ENCODE results near the gene GABRG3. TPM values are rescaled to one million over a fixed set of nuclear protein-coding genes. Genes with fewer than 3 reads are reported as not detected.

GABRG3 gene
- total and polyA plus RNA-seq, 4 experiments from 2014 or later: not detected

DNA sequence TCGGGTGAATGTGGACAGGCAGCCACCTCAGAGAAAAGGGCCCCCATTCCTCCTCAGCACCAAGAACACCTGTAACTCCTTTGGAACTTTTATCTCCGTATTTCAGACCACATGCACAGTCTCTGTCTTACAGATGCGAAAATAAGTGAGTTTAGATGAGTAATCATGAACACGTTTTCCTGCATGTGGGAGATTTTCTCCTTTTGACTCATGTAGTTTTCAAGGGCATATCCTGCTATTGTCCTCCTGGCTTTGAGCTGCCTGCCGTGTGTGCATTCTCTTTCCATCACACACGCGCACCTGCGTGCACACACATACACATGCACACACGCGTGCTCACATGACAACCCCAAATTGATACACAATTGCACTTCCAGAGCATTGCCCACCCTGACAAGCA, 239.2 kb downstream of the GABRG3 start:
- no peak overlapping the region for H3K4me3 Mint-ChIP-seq
- no peak for DNase-seq
- Histone ChIP-seq H3K27me3 (ENCODE audit: insufficient read depth, low read length) (no peaks in the 10 kb centered on the region), H3K36me3 (ENCODE audit: insufficient read depth, low read length) (no peaks in the 10 kb centered on the region), H3K27ac (ENCODE audit: low read depth, low read length) (no peak overlapping the region), H3K9me3 (ENCODE audit: control insufficient read depth in 1 of 2, low read length in 2 of 2) (no peaks in the 10 kb centered on the region), H3K4me1 (ENCODE audit: insufficient read depth, low read length) (no peaks in the 10 kb centered on the region), H3K4me3 (ENCODE audit: low read length in 2 of 2) (no peak overlapping the region)
- CTCF ChIA-PET (ENCODE audit: partially characterized antibody): no interaction called here
- no peaks in the 10 kb centered on the region for H3K4me1 Mint-ChIP-seq
- peaks cover 2 to 20% (median 11%) of the 10 kb centered on the region in 8 donors for H3K9me3 Mint-ChIP-seq
- H3K27ac Mint-ChIP-seq: no peak overlapping the region
- POLR2A ChIA-PET (ENCODE audit: partially characterized antibody): no interaction called here
- no peaks in the 10 kb centered on the region for H3K36me3 Mint-ChIP-seq
- intact Hi-C loops (cut with micrococcal nuclease): no loop called here
- H3K27me3 Mint-ChIP-seq: no peaks in the 10 kb centered on the region

DNA sequence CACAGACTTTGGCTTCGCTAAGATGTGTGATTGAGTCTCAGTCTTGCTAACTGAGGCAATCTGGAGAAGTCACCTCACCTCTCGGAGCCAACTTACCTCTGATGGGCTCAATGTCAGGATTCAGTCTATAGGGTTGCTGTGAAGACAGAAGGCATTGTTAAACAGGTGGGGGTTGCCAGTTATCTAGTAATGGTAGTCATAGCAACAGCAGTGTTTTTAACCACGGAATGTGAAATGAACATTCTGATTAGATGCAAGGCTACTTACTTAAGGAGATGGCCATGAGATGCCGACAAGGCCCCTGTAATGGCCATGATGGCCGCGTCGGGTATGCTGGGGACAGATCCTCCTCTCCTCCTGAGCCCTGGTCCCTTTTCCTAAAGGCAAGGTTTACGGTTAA, 243.1 kb downstream of the GABRG3 start:
- no peak overlapping the region for H3K4me3 Mint-ChIP-seq
- H3K9me3 Mint-ChIP-seq: peaks cover 2 to 24% (median 9%) of the 10 kb centered on the region in 8 donors
- Histone ChIP-seq H3K4me1 (ENCODE audit: insufficient read depth, low read length) (no peaks in the 10 kb centered on the region), H3K36me3 (ENCODE audit: insufficient read depth, low read length) (no peaks in the 10 kb centered on the region), H3K27me3 (ENCODE audit: insufficient read depth, low read length) (no peaks in the 10 kb centered on the region), H3K9me3 (ENCODE audit: control insufficient read depth in 1 of 2, low read length in 2 of 2) (no peaks in the 10 kb centered on the region), H3K4me3 (ENCODE audit: low read length in 2 of 2) (no peak overlapping the region), H3K27ac (ENCODE audit: low read depth, low read length) (no peak overlapping the region)
- intact Hi-C loops (cut with micrococcal nuclease): no loop called here
- CTCF ChIA-PET (ENCODE audit: partially characterized antibody): no interaction called here
- no peak overlapping the region for H3K27ac Mint-ChIP-seq
- no peaks in the 10 kb centered on the region for H3K4me1 Mint-ChIP-seq
- DNase-seq: no peak
- POLR2A ChIA-PET (ENCODE audit: partially characterized antibody): no interaction called here
- no peaks in the 10 kb centered on the region for H3K27me3 Mint-ChIP-seq
- no peaks in the 10 kb centered on the region for H3K36me3 Mint-ChIP-seq

DNA sequence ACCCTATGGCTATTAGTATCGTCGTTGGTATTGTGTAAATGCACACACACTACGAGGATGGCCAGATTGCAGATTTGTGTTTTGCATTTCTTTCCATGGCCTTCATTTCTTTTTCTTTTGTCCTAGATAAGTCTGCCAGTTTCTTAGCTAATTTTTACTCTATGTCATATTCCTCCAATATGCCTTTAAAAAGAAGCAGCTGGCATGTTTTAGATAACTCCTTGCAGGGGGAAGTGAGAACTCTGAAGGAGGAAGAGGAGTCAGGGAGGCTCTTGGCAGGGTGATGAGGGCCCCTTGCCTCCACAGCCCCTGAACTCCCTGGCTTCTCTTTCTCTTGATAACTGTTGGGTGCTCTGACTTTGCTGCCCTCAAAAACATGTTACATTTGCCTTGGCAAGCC, 244.0 kb downstream of the GABRG3 start:
- H3K4me3 ChIP-seq (ENCODE audit: low read length in 2 of 2): no peak overlapping the region
- H3K9me3 Mint-ChIP-seq: peaks cover 0 to 26% (median 10%) of the 10 kb centered on the region in 8 donors
- POLR2A ChIA-PET (ENCODE audit: partially characterized antibody): no interaction called here
- H3K27ac Mint-ChIP-seq: no peak overlapping the region
- H3K36me3 ChIP-seq (ENCODE audit: insufficient read depth, low read length): no peaks in the 10 kb centered on the region
- H3K27ac ChIP-seq (ENCODE audit: low read depth, low read length): no peak overlapping the region
- H3K27me3 ChIP-seq (ENCODE audit: insufficient read depth, low read length): no peaks in the 10 kb centered on the region
- H3K36me3 Mint-ChIP-seq: no peaks in the 10 kb centered on the region
- CTCF ChIA-PET (ENCODE audit: partially characterized antibody): interaction anchor here (0.6 kb wide), 1 partner anchor 1706 kb away, joined by 5 read pairs; no protein-coding TSS in a partner anchor
- H3K4me1 Mint-ChIP-seq: no peaks in the 10 kb centered on the region
- H3K27me3 Mint-ChIP-seq: no peaks in the 10 kb centered on the region
- no peak overlapping the region for H3K4me3 Mint-ChIP-seq
- H3K9me3 ChIP-seq (ENCODE audit: control insufficient read depth in 1 of 2, low read length in 2 of 2): no peaks in the 10 kb centered on the region
- no peaks in the 10 kb centered on the region for H3K4me1 ChIP-seq (ENCODE audit: insufficient read depth, low read length)
- no peak for DNase-seq
- intact Hi-C loops (cut with micrococcal nuclease): no loop called here

DNA sequence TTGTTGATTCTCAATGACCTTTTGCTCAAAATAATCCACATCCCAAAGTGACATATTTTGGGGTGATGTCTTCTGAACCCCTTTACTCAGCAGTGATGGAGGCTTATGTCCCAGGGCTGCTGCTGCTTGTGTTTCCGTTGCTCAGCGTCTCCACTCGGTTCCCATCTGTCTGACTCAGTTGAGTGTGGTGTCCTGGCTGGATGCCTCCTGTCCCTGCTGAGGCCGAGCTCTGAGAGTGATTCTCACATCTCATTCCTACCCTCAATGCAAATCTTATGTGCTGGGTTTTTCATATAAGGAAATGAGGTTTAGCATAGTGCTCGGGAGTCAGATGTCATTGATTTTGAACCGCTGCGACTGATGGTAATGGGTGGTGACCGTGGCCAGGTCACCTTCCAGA, 247.4 kb downstream of the GABRG3 start:
- intact Hi-C loops (cut with micrococcal nuclease): no loop called here
- no peaks in the 10 kb centered on the region for H3K27me3 Mint-ChIP-seq
- Histone ChIP-seq H3K36me3 (ENCODE audit: insufficient read depth, low read length) (no peaks in the 10 kb centered on the region), H3K27ac (ENCODE audit: low read depth, low read length) (no peak overlapping the region), H3K4me1 (ENCODE audit: insufficient read depth, low read length) (no peaks in the 10 kb centered on the region), H3K27me3 (ENCODE audit: insufficient read depth, low read length) (no peaks in the 10 kb centered on the region), H3K9me3 (ENCODE audit: control insufficient read depth in 1 of 2, low read length in 2 of 2) (no peaks in the 10 kb centered on the region), H3K4me3 (ENCODE audit: low read length in 2 of 2) (no peak overlapping the region)
- no peaks in the 10 kb centered on the region for H3K4me1 Mint-ChIP-seq
- DNase-seq: no peak
- no peak overlapping the region for H3K4me3 Mint-ChIP-seq
- peaks cover 0 to 21% (median 9%) of the 10 kb centered on the region in 8 donors for H3K9me3 Mint-ChIP-seq
- no peaks in the 10 kb centered on the region for H3K36me3 Mint-ChIP-seq
- ChIA-PET POLR2A (ENCODE audit: partially characterized antibody) (no interaction called here), CTCF (ENCODE audit: partially characterized antibody) (no interaction called here)
- H3K27ac Mint-ChIP-seq: no peak overlapping the region

DNA sequence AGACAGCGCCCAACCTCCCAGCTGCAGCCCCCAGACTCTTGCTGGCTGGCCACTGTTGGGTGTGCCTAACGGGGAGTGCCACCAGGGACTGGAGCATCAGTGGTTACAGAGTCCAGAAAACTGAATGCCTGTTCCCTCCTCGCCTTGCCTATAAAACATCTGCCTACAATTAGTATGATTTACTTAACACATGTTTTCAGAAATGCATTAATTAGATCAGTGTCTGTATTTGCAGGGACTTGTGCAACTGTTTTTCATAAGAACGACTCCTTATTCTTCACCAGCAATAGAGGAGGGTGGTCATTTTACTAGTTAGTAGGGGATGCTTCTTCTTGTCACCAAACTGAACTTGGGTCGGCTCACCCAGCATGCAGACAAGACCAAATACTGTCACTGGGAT, 248.7 kb downstream of the GABRG3 start:
- Mint-ChIP-seq H3K36me3 (no peaks in the 10 kb centered on the region), H3K27ac (no peak overlapping the region), H3K27me3 (no peaks in the 10 kb centered on the region), H3K9me3 (peaks cover 0 to 21% (median 9%) of the 10 kb centered on the region in 8 donors), H3K4me3 (no peak overlapping the region), H3K4me1 (no peaks in the 10 kb centered on the region)
- ChIA-PET CTCF (ENCODE audit: partially characterized antibody) (no interaction called here), POLR2A (ENCODE audit: partially characterized antibody) (no interaction called here)
- Histone ChIP-seq H3K9me3 (ENCODE audit: control insufficient read depth in 1 of 2, low read length in 2 of 2) (no peaks in the 10 kb centered on the region), H3K36me3 (ENCODE audit: insufficient read depth, low read length) (no peaks in the 10 kb centered on the region), H3K4me1 (ENCODE audit: insufficient read depth, low read length) (no peaks in the 10 kb centered on the region), H3K27ac (ENCODE audit: low read depth, low read length) (no peak overlapping the region), H3K4me3 (ENCODE audit: low read length in 2 of 2) (no peak overlapping the region), H3K27me3 (ENCODE audit: insufficient read depth, low read length) (no peaks in the 10 kb centered on the region)
- intact Hi-C loops (cut with micrococcal nuclease): no loop called here
- DNase-seq: no peak

DNA sequence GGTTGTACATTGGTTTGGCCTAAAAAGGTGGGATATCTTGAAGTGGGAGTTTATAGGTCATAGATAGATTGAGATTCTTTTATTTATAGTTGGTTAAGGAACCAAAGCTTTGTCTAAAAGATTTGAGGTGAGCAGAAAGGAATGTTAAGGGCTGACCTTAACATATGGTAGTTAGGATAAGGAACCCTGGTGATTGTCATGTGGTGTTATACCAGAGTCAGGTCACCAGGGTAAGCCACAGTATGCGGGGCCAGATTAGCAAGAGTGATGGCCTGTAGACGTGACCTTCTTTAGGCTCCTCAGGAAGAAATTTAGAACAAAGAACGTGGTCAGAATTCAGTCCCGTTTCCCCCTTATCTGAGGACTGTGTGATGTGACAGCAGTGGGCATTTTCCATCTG, 249.2 kb downstream of the GABRG3 start:
- intact Hi-C loops (cut with micrococcal nuclease): no loop called here
- Histone ChIP-seq H3K27me3 (ENCODE audit: insufficient read depth, low read length) (no peaks in the 10 kb centered on the region), H3K4me1 (ENCODE audit: insufficient read depth, low read length) (no peaks in the 10 kb centered on the region), H3K36me3 (ENCODE audit: insufficient read depth, low read length) (no peaks in the 10 kb centered on the region), H3K4me3 (ENCODE audit: low read length in 2 of 2) (no peak overlapping the region), H3K27ac (ENCODE audit: low read depth, low read length) (no peak overlapping the region), H3K9me3 (ENCODE audit: control insufficient read depth in 1 of 2, low read length in 2 of 2) (no peaks in the 10 kb centered on the region)
- Mint-ChIP-seq H3K4me3 (no peak overlapping the region), H3K9me3 (peaks cover 0 to 21% (median 10%) of the 10 kb centered on the region in 8 donors), H3K36me3 (no peaks in the 10 kb centered on the region), H3K27me3 (no peaks in the 10 kb centered on the region), H3K27ac (no peak overlapping the region), H3K4me1 (no peaks in the 10 kb centered on the region)
- DNase-seq: no peak
- ChIA-PET POLR2A (ENCODE audit: partially characterized antibody) (no interaction called here), CTCF (ENCODE audit: partially characterized antibody) (no interaction called here)

DNA sequence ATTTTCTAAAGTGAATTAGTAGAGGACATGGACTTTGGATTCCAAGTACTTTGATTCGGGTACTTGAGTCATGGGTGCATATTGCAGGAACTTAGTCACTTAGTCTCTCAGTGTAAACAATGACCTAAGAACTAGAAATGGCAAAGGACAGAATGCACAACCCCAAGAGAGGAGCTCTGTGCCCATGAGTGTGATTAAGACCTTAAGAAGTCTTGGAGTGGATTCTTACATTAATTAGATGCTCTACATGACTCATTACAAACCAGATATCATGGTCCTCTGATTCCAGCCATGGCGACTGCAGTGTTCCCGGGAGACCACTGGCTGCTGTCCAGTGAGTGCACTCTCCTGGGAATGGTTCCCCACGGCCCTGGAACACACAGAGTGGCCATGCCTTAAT, 251.5 kb downstream of the GABRG3 start:
- no peak overlapping the region for H3K4me3 ChIP-seq (ENCODE audit: low read length in 2 of 2)
- no peaks in the 10 kb centered on the region for H3K36me3 Mint-ChIP-seq
- H3K4me1 ChIP-seq (ENCODE audit: insufficient read depth, low read length): no peaks in the 10 kb centered on the region
- H3K4me3 Mint-ChIP-seq: no peak overlapping the region
- H3K27ac Mint-ChIP-seq: no peak overlapping the region
- H3K4me1 Mint-ChIP-seq: no peaks in the 10 kb centered on the region
- no peaks in the 10 kb centered on the region for H3K9me3 ChIP-seq (ENCODE audit: control insufficient read depth in 1 of 2, low read length in 2 of 2)
- H3K27me3 Mint-ChIP-seq: no peaks in the 10 kb centered on the region
- intact Hi-C loops (cut with micrococcal nuclease): no loop called here
- CTCF ChIA-PET (ENCODE audit: partially characterized antibody): no interaction called here
- POLR2A ChIA-PET (ENCODE audit: partially characterized antibody): no interaction called here
- peaks cover 0 to 23% (median 11%) of the 10 kb centered on the region in 8 donors for H3K9me3 Mint-ChIP-seq
- no peak overlapping the region for H3K27ac ChIP-seq (ENCODE audit: low read depth, low read length)
- H3K36me3 ChIP-seq (ENCODE audit: insufficient read depth, low read length): no peaks in the 10 kb centered on the region
- no peaks in the 10 kb centered on the region for H3K27me3 ChIP-seq (ENCODE audit: insufficient read depth, low read length)
- DNase-seq: no peak

DNA sequence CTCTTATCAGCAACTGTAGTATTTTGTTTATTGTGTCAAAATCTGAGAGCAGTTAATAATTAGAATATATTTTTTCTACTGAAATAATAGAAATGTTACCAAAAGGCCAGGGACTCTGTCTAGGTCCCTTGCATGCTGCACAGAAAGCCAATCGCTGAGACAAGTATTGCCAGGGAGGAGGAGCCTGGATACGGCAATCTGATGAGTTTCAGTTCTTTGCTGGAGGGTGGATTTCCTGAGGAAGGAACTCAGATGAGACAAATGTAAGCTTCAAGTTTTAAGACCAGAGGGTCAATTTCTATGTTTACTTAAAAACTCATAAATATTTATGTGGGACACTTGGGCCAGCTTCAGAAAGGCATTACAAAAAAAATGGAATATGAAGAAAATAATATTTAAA, 252.2 kb downstream of the GABRG3 start:
- H3K36me3 ChIP-seq (ENCODE audit: insufficient read depth, low read length): no peaks in the 10 kb centered on the region
- no peak for DNase-seq
- no peaks in the 10 kb centered on the region for H3K4me1 ChIP-seq (ENCODE audit: insufficient read depth, low read length)
- H3K9me3 ChIP-seq (ENCODE audit: control insufficient read depth in 1 of 2, low read length in 2 of 2): peaks cover 0 to 2% of the 10 kb centered on the region in 2 donors
- no peaks in the 10 kb centered on the region for H3K27me3 Mint-ChIP-seq
- peaks cover 0 to 20% (median 11%) of the 10 kb centered on the region in 8 donors for H3K9me3 Mint-ChIP-seq
- H3K27ac ChIP-seq (ENCODE audit: low read depth, low read length): no peak overlapping the region
- ChIA-PET POLR2A (ENCODE audit: partially characterized antibody) (no interaction called here), CTCF (ENCODE audit: partially characterized antibody) (no interaction called here)
- H3K4me3 Mint-ChIP-seq: no peak overlapping the region
- intact Hi-C loops (cut with micrococcal nuclease): no loop called here
- no peak overlapping the region for H3K27ac Mint-ChIP-seq
- no peaks in the 10 kb centered on the region for H3K36me3 Mint-ChIP-seq
- no peak overlapping the region for H3K4me3 ChIP-seq (ENCODE audit: low read length in 2 of 2)
- no peaks in the 10 kb centered on the region for H3K4me1 Mint-ChIP-seq
- H3K27me3 ChIP-seq (ENCODE audit: insufficient read depth, low read length): no peaks in the 10 kb centered on the region

Data from CD4-positive, alpha-beta memory T cell (primary cell).